Epithelial cell of proximal tubule (primary cell): ENCODE results near the gene PRMT2. TPM values are rescaled to one million over a fixed set of nuclear protein-coding genes. Genes with fewer than 3 reads are reported as not detected.

Source experiments
- DNase-seq: peaks from one replicate; pipeline ENCODE4 v3.0.0-alpha.2; 2011; ENCODE audit warnings: low read depth
- H3K4me3 ChIP-seq: 2 replicates; pipeline ENCODE4 v1.5.1; 2011; ENCODE audit warnings: low read depth, mild to moderate bottlenecking, low read length
- total RNA-seq: library from RNA; depleted of rRNA; stranded (reverse); fragments of >200 nt; gene quantifications from 2 replicates; pipeline ENCODE4 v1.2.3, GENCODE V29; 2015
- TF ChIP-seq, protein P1 (sequence below): conservative IDR thresholded peaks from 2 replicates; pipeline ENCODE4 v1.5.1; 2012; ENCODE audit warnings: low read depth, mild to moderate bottlenecking, low read length

The PRMT2 gene
- total RNA-seq, 1 donor from 2014 or later, result 98.8 TPM

- TF ChIP-seq, protein P1, sequence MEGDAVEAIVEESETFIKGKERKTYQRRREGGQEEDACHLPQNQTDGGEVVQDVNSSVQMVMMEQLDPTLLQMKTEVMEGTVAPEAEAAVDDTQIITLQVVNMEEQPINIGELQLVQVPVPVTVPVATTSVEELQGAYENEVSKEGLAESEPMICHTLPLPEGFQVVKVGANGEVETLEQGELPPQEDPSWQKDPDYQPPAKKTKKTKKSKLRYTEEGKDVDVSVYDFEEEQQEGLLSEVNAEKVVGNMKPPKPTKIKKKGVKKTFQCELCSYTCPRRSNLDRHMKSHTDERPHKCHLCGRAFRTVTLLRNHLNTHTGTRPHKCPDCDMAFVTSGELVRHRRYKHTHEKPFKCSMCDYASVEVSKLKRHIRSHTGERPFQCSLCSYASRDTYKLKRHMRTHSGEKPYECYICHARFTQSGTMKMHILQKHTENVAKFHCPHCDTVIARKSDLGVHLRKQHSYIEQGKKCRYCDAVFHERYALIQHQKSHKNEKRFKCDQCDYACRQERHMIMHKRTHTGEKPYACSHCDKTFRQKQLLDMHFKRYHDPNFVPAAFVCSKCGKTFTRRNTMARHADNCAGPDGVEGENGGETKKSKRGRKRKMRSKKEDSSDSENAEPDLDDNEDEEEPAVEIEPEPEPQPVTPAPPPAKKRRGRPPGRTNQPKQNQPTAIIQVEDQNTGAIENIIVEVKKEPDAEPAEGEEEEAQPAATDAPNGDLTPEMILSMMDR, result no peak
- H3K4me3 ChIP-seq, result no peak overlapping the region
- no peak for DNase-seq
Measured at GRCh38 chr21:46649356-46649755, 13.9 kb downstream of the PRMT2 start.

GRCh38 chr21:46650476-46651098 is 15.1 kb downstream of the PRMT2 start:
- H3K4me3 ChIP-seq, result no peak overlapping the region
- DNase-seq, result no peak
- TF ChIP-seq, protein P1, result no peak

- DNase-seq, result no peak
- H3K4me3 ChIP-seq, result no peak overlapping the region
- TF ChIP-seq, protein P1, result no peak
Measured at GRCh38 chr21:46651121-46651520, 15.6 kb downstream of the PRMT2 start.

DNA sequence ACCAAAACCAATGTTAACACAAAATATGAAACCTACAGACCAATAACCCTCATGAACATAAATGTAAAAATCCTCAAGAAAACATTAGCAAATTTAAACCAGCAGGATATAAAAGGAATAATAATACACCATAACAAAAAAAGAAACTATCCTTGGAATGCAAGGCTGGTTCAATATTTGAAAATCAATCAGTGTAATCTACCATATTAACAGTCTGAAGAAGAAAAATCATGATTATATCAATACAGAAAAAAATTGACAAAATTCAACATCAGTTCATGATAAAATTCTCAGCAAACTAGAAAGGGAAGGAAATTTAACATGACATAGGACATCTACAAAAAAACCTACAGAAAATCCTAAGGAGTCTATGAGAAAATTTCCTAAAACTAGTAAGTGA is 19.8 kb downstream of the PRMT2 start:
- H3K4me3 ChIP-seq, result no peak overlapping the region
- TF ChIP-seq, protein P1, result no peak
- DNase-seq, result no peak

DNA sequence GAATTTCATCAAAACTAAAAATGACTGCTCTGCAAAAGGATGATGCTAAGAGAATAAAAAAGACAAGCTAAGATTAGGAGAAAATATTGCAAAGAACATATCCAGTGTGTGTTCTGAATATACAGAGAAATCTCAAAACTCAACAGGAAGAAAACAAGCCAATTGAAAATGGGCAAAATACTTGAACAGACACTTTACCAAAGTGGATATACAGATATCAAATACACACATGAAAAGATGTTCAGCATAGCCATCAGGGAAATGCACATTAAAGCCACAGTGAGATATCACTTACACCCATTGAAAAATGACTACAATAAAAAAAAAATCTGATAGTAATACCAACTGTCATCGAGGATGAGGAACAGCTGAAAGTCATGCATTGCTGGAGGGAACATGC is 21.3 kb downstream of the PRMT2 start:
- no peak overlapping the region for H3K4me3 ChIP-seq
- DNase-seq, result no peak
- TF ChIP-seq, protein P1, result no peak

DNA sequence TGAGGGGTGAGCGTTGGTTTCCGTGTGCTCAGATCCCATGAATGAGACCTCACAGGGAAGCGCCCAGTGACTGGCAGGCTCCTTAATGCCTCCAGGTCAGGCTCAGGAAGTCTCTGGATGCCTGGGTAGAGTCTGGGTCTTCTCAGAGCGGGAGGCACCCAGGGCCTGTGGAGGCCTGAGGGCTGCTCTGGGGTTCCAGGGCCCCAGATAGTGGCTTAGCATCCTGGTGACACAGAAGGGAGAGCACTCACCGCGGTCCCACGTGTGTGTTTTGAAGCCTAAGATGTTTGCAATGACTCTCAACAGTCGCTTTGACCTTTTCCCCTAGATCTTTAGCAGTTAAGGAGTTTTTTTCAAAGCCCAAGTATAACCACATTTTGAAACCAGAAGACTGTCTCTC is 25.0 kb downstream of the PRMT2 start:
- DNase-seq, result no peak
- no peak overlapping the region for H3K4me3 ChIP-seq
- TF ChIP-seq, protein P1, result no peak

GRCh38 chr21:46661211-46661625 is 25.7 kb downstream of the PRMT2 start:
- no peak for DNase-seq
- no peak overlapping the region for H3K4me3 ChIP-seq
- TF ChIP-seq, protein P1, result peak; percentile 69
